A549 (cell line): Measurements from ENCODE around the gene KLHL22.

ENCODE experiments used
- CHD4 ChIP-seq: fragments of 200-600 bp; sonication (generic); IDR thresholded peaks from 2 replicates; pipeline ENCODE4 v1.6.1; 2016; ENCODE audit warnings: antibody characterized with exemption, mild to moderate bottlenecking, borderline replicate concordance
- CTCF ChIP-seq: fragments of >200 bp; sonication (Bioruptor Twin); formaldehyde crosslinking; IDR thresholded peaks from 3 replicates; pipeline ENCODE4 v1.5.1; 2016
- ELK1 ChIP-seq: fragments of 150-350 bp; IDR thresholded peaks from 2 replicates; pipeline ENCODE4 v1.6.1; 2014; ENCODE audit warnings: low read depth, mild to moderate bottlenecking, low read length
- FOSB ChIP-seq: fragments of 250-450 bp; sonication (Bioruptor Pico); IDR thresholded peaks from 2 replicates; pipeline ENCODE4 v1.5.0; 2020; ENCODE audit warnings: mild to moderate bottlenecking, moderate library complexity
- MAX ChIP-seq: IDR thresholded peaks from 2 replicates; pipeline ENCODE4 v1.6.1; 2012
- MYC ChIP-seq: IDR thresholded peaks from 2 replicates; pipeline ENCODE4 v1.6.1; 2012; ENCODE audit warnings: mild to moderate bottlenecking, inconsistent platforms, low read length, improper control_type of control experiment, borderline replicate concordance
- NR3C1 ChIP-seq: fragments of >200 bp; sonication (Bioruptor Twin); formaldehyde crosslinking; IDR thresholded peaks from 3 replicates; pipeline ENCODE4 v1.6.1; 2017
- POLR2A ChIP-seq: IDR thresholded peaks from 2 replicates; pipeline ENCODE4 v1.6.1; 2012; ENCODE audit warnings: mild to moderate bottlenecking, low read length
- RCOR1 ChIP-seq: fragments of 150-350 bp; IDR thresholded peaks from 2 replicates; pipeline ENCODE4 v1.6.1; 2014; ENCODE audit warnings: antibody characterized with exemption, low read length, low read depth
- SREBF2 ChIP-seq: fragments of 450-650 bp; IDR thresholded peaks from 2 replicates; pipeline ENCODE4 v1.6.1; 2014; ENCODE audit warnings: mild to moderate bottlenecking, moderate library complexity

GRCh38 chr22:20439556-20439927 lies 56.1 kb downstream of the KLHL22 start:
- TF ChIP-seq CTCF (no peak), POLR2A (no peak), RCOR1 (no peak), FOSB (no peak), CHD4 (no peak), MYC (no peak), SREBF2 (no peak), MAX (no peak), ELK1 (no peak), NR3C1 (no peak)
